Heart right ventricle (tissue), 16 donors: ENCODE measurements around the gene PEX26. TPM values are rescaled to one million over a fixed set of nuclear protein-coding genes. Genes with fewer than 3 reads are reported as not detected.

Experiments
- ATAC-seq, 8 donors: fragments of 200-7000 bp; cut with Tn5 transposase; one replicate each; pipeline ENCODE4 v1.9.1; 2020; ENCODE audit warnings: mild to moderate bottlenecking in 8 of 8, moderate library complexity in 8 of 8, moderate number of reproducible peaks in 1 of 8
- DNase-seq, 2 donors: peaks; one replicate each; pipeline ENCODE4 v3.0.0-alpha.2; 2020
- H3K27ac ChIP-seq, 10 donors: fragments of 200-600 bp; sonication (generic) in 2 of 10; one replicate each; pipeline versions ENCODE4 v1.5.0 to v1.8.0; 2020 to 2022; ENCODE audit warnings: mild to moderate bottlenecking in 3 of 10
- H3K27me3 ChIP-seq, 7 donors: fragments of 200-600 bp; one replicate each; pipeline ENCODE4 v1.8.0; 2021 to 2022; ENCODE audit warnings: mild to moderate bottlenecking in 2 of 7
- H3K36me3 ChIP-seq, 9 donors: fragments of 200-600 bp; sonication (generic) in 1 of 9; one replicate each; pipeline versions ENCODE4 v1.5.0 to v1.8.0; 2020 to 2022; ENCODE audit warnings: mild to moderate bottlenecking in 2 of 9
- H3K4me1 ChIP-seq, 9 donors: fragments of 200-600 bp; sonication (generic) in 1 of 9; one replicate each; pipeline versions ENCODE4 v1.5.0 to v1.8.0; 2020 to 2022; ENCODE audit warnings: mild to moderate bottlenecking in 4 of 9
- H3K4me3 ChIP-seq, 10 donors: fragments of 200-600 bp; sonication (generic) in 2 of 10; one replicate each; pipeline versions ENCODE4 v1.5.0 to v1.8.0; 2020 to 2022; ENCODE audit warnings: mild to moderate bottlenecking in 7 of 10, moderate library complexity in 2 of 10
- H3K9me3 ChIP-seq, 11 donors: fragments of 200-600 bp in 10 of 11; sonication (generic) in 2 of 11; one replicate each; pipeline versions ENCODE4 v1.5.0 to v1.8.0; 2013 to 2022; ENCODE audit warnings: mild to moderate bottlenecking in 2 of 11, control low read depth in 1 of 11, moderate library complexity in 1 of 11
- CTCF ChIP-seq, 9 donors: fragments of 200-600 bp; sonication (generic) in 2 of 9; IDR thresholded peaks; one replicate each; pipeline versions ENCODE4 v1.5.0 to v1.8.0; 2021 to 2022; ENCODE audit warnings: antibody characterized with exemption in 9 of 9, mild to moderate bottlenecking in 5 of 9, moderate library complexity in 1 of 9
- WGBS, 2 donors: extraction: QIAGEN DNeasy Blood & Tissue Kit; methylation state at CpG; one replicate each; pipeline ENCODE4 v1.1.7; 2013; ENCODE audit warnings: inconsistent platforms in 1 of 2; 5-methylcytosine and 5-hydroxymethylcytosine counted together
- intact Hi-C, 10 donors: fragments of 100-400 bp; cut with DNase I; formaldehyde crosslinking; loops; one replicate each; pipeline versions ENCODE4 v1.11.1 to v1.14.2; 2022
- polyA plus RNA-seq, 2 donors: library from polyadenylated mRNA; stranded (reverse); fragments of 200-250 nt; gene quantifications; one replicate each; pipeline ENCODE4 v1.2.3, GENCODE V29; 2013
- total RNA-seq, 10 donors: library from RNA; stranded (reverse); fragmentation: NEBNext Ultra II Directional in 3 of 10; extraction: Animal tissue kit (Norgen Biotek cat#: 25700) in 3 of 10; gene quantifications; one replicate each; pipeline versions ENCODE4 v1.2.1 to v1.2.4, GENCODE V29; 2021 to 2023
- donor health status: Arrhythmogenic right ventricular cardiomyopathy.
- donor health status: ischemic (EF 13 %, LVEDD 7.1; RV severe dilation, severe dysfunction).
- donor health status: healthy with polysubstance abuse.
- donor health status: DM: no; HTN: yes; CAD: no.
- donor health status: DM: no; HTN: no; CAD: no.
- donor health status: ischemic (EF 25% LVEDD 6.9; RV normal size, moderate dysfunction).
- donor health status: ischemic (EF 25% LVEDD 5.7; RV mildly dilated, moderate dysfunction).
- donor health status: healthy.
- donor health status: DM: yes; HTN: yes; CAD: no.
- donor health status: Ischemic cardiomyopathy.
- donor health status: ischemic (EF 35%, LVEDD 5.7; RV mildly dilated, moderate dysfunction).
- donor health status: nonischemic (EF 11% LVEDD 7.7; RV severe dilation, severe dysfunction).
- donor health status: DM: yes; HTN: yes; CAD: no.
- donor health status: PGD.
- donor health status: ischemic (EF 29% LVEDD 5.4; RV normal size, mild dysfunction).
- donor health status: nonischemic (EF 23%, LVEDD 6.1; RV moderate dilation, normal function).

The PEX26 gene
- total and polyA plus RNA-seq, 12 donors = 8.3 to 27.1 (median 20.2) TPM

GRCh38 chr22:18064636-18065035 is 13.2 kb upstream of the PEX26 start:
- Histone ChIP-seq H3K4me1 (peaks cover 0 to 46% (median 6%) of the 10 kb centered on the region in 9 donors), H3K4me3 (no peak overlapping the region), H3K9me3 (no peaks in the 10 kb centered on the region), H3K36me3 (no peaks in the 10 kb centered on the region), H3K27ac (no peak overlapping the region), H3K27me3 (peaks cover 0 to 23% (median 0%) of the 10 kb centered on the region in 7 donors)
- no peak for TF ChIP-seq CTCF (IDR thresholded peaks at IDR 0.05)
- no peak for DNase-seq
- no peak for ATAC-seq
- WGBS, 2 donors = 91 to 95% methylated on average over 7 of the region's 7 CpGs
- intact Hi-C loops = loop anchor here in 1 of 10 donors (5.0 to 10.0 kb wide), 2 partner anchors 42 to 320 kb away; partner anchors contain the start of gene MICAL3

DNA sequence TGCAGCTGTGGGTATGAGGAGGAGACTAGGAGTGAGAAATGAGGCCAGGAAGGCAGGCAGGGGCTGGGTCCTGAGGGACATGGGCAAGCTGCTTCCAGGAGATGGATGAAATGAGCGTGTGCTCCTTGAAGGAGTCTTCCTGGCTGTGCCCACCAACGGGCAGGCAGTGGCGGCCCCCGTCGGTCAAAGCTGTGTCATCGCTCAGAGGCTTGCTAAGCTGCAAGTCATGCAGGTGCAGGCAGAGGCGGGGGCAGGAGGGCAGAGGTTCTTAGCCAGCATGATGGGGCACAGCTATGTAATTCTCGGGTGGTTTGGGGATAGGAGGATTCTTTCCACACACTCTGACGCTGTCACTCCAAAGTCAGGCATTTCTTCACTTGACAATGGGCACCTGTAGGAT is 12.5 kb upstream of the PEX26 start:
- Histone ChIP-seq H3K4me1 (peaks cover 0 to 46% (median 6%) of the 10 kb centered on the region in 9 donors), H3K4me3 (no peak overlapping the region), H3K27ac (no peak overlapping the region), H3K9me3 (no peaks in the 10 kb centered on the region), H3K36me3 (no peaks in the 10 kb centered on the region), H3K27me3 (peaks cover 0 to 23% (median 0%) of the 10 kb centered on the region in 7 donors)
- ATAC-seq = no peak
- intact Hi-C loops = loop anchor here in 1 of 10 donors (5.0 to 10.0 kb wide), 2 partner anchors 43 to 320 kb away; partner anchors contain the start of gene MICAL3
- no peak for TF ChIP-seq CTCF (IDR thresholded peaks at IDR 0.05)
- WGBS, 2 donors = 71 to 80% methylated on average over 9 of the region's 9 CpGs
- no peak for DNase-seq

DNA sequence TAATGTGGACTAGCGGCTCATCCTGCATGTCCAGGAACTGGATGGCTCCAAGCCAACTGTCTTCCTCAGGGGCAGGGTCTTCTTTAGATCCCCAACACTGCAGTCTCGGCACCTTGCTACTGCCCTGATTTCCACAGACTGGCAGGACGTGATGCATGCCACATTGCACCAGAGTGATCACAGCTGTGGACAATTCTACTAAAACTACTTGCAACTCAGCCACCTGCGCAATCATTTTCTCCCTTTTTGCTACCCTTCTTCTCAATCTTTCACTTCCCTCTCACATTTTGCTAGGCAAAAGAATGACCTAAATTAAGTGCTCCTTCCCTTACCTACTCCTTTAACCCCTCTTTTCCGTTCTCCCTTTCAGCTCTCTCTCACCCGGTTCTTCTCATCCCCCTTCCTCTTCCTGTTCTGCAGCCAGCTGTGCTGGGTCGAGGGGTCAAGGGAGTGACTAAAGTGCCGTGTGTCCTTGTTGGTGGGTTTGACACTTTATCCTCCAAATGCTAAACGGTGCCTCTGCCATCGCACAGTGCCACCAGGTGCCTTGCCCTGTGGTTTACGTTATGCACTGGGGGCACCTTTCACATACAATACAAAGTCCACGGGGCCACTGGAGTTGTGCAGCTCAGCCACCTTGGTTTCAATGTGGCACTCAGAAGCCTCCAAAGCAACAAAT is 11.5 kb upstream of the PEX26 start:
- WGBS, 2 donors = 60 to 69% methylated on average over 12 of the region's 12 CpGs
- H3K27ac ChIP-seq = no peak overlapping the region

DNA sequence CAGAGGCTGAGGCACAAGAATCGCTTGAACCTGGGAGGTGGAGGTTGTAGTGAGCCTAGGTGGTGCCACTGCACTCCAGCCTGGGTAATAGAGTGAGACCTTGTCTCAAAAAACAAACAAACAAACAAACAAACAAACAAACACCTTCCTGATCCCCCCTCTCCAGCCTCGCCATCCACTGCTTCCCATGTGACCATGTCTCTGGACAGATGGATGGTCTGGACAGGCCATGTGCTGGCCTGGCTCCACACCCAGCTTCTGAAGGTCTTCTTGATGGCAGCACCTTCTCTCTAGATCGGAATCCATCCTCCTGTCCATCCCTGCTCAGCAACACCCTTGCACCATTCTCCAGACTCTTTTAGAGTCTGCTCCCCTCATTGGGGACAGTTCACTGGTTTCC is 10.7 kb upstream of the PEX26 start:
- DNase-seq (no peak), ATAC-seq (no peak)
- Histone ChIP-seq H3K27ac (peak overlapping the region in 5 of 10 donors; percentile 78 to 97 (median 89)), H3K4me3 (no peak overlapping the region), H3K4me1 (peaks cover 0 to 32% (median 6%) of the 10 kb centered on the region in 9 donors), H3K36me3 (no peaks in the 10 kb centered on the region), H3K9me3 (no peaks in the 10 kb centered on the region), H3K27me3 (peaks cover 0 to 23% (median 0%) of the 10 kb centered on the region in 7 donors)
- intact Hi-C loops = loop anchor here in 1 of 10 donors (5.0 to 10.0 kb wide), 2 partner anchors 45 to 322 kb away; partner anchors contain the start of gene MICAL3
- whole genome bisulfite sequencing, 2 donors = 92% methylated on average over 3 of the region's 3 CpGs
- no peak for TF ChIP-seq CTCF (IDR thresholded peaks at IDR 0.05)

More for the DNA sequence above, 11.5 kb upstream of the PEX26 start:
- intact Hi-C loops = loop anchor here in 1 of 10 donors (5.0 to 10.0 kb wide), 2 partner anchors 44 to 322 kb away; partner anchors contain the start of gene MICAL3
- Histone ChIP-seq H3K4me3 (no peak overlapping the region), H3K4me1 (peaks cover 0 to 37% (median 6%) of the 10 kb centered on the region in 9 donors), H3K9me3 (no peaks in the 10 kb centered on the region), H3K27me3 (peaks cover 0 to 23% (median 0%) of the 10 kb centered on the region in 7 donors), H3K36me3 (no peaks in the 10 kb centered on the region)
- ATAC-seq (no peak), DNase-seq (no peak)
- TF ChIP-seq CTCF (IDR thresholded peaks at IDR 0.05) = no peak
